ENCODE measurements around the gene ZNF366.

ZNF366 gene

GRCh38 chr5:72531496-72532190 lies 24.4 kb upstream of the ZNF366 start:
- no peak for TF ChIP-seq CTCF (IDR thresholded peaks at IDR 0.05; ENCODE audit: extremely low read depth, missing control alignments)
- no peak for DNase-seq (ENCODE audit: low spot score)

- DNase-seq (ENCODE audit: low spot score): no peak
Measured at GRCh38 chr5:72530196-72530595, 23.0 kb upstream of the ZNF366 start.

GRCh38 chr5:72529383-72529782 lies 22.2 kb upstream of the ZNF366 start:
- no peak for DNase-seq (ENCODE audit: low spot score)
- no peak for TF ChIP-seq CTCF (IDR thresholded peaks at IDR 0.05; ENCODE audit: extremely low read depth, missing control alignments)

More at GRCh38 chr5:72530196-72530595, 23.0 kb upstream of the ZNF366 start:
- TF ChIP-seq CTCF (IDR thresholded peaks at IDR 0.05; ENCODE audit: extremely low read depth, missing control alignments): no peak

GRCh38 chr5:72525816-72526215 lies 18.6 kb upstream of the ZNF366 start:
- DNase-seq (ENCODE audit: low spot score): no peak

GRCh38 chr5:72523960-72524582 lies 16.9 kb upstream of the ZNF366 start:
- peak; percentile 43 for TF ChIP-seq CTCF (IDR thresholded peaks at IDR 0.05; ENCODE audit: extremely low read depth, missing control alignments)
- DNase-seq (ENCODE audit: low spot score): peak; percentile 63

More at GRCh38 chr5:72525816-72526215, 18.6 kb upstream of the ZNF366 start:
- TF ChIP-seq CTCF (IDR thresholded peaks at IDR 0.05; ENCODE audit: extremely low read depth, missing control alignments): no peak

GRCh38 chr5:72522607-72523006 lies 15.4 kb upstream of the ZNF366 start:
- TF ChIP-seq CTCF (IDR thresholded peaks at IDR 0.05; ENCODE audit: extremely low read depth, missing control alignments): no peak
- no peak for DNase-seq (ENCODE audit: low spot score)

- no peak for TF ChIP-seq CTCF (IDR thresholded peaks at IDR 0.05; ENCODE audit: extremely low read depth, missing control alignments)
- no peak for DNase-seq (ENCODE audit: low spot score)
Measured at GRCh38 chr5:72519111-72519510, 11.9 kb upstream of the ZNF366 start.
